PC-9 (cell line): ENCODE measurements around the gene CRELD2.

Experiments
- CTCF ChIP-seq: fragments of 200-600 bp; sonication (generic); conservative IDR thresholded peaks from 2 replicates; pipeline ENCODE4 v1.6.1; 2017; ENCODE audit warnings: mixed run types, antibody characterized with exemption, mild to moderate bottlenecking, moderate library complexity
- EZH2 ChIP-seq: fragments of 200-600 bp; sonication (generic); IDR thresholded peaks from 2 replicates; pipeline ENCODE4 v1.8.0; 2017; ENCODE audit warnings: antibody characterized with exemption, low read depth

- TF ChIP-seq CTCF (no peak), EZH2 (no peak)
Observed at GRCh38 chr22:49911881-49912625, 6.4 kb upstream of the CRELD2 start.
